ENCODE data around the gene PPP1R27. TPM values are rescaled to one million over a fixed set of nuclear protein-coding genes. Genes with fewer than 3 reads are reported as not detected.
A peak's percentile ranks its signal among the peaks of the same experiment; 100 is the strongest.

The PPP1R27 gene
- total RNA-seq, 2 donors from 2014 or later: not detected

GRCh38 chr17:81823820-81824550 is 10.9 kb downstream of the PPP1R27 start:
- Histone ChIP-seq H3K4me3 (no peak overlapping the region), H3K4me1 (peaks cover 14% of the 10 kb centered on the region), H3K36me3 (no peaks in the 10 kb centered on the region), H3K9ac (ENCODE audit: low read depth in 2 of 2, low read length in 2 of 2) (no peak overlapping the region), H3K27me3 (no peaks in the 10 kb centered on the region), H3K9me3 (no peaks in the 10 kb centered on the region), H3K27ac (no peak overlapping the region)
- no peak for DNase-seq
- intact Hi-C loops (cut with DNase I): no loop called here
- TF ChIP-seq, protein P1, sequence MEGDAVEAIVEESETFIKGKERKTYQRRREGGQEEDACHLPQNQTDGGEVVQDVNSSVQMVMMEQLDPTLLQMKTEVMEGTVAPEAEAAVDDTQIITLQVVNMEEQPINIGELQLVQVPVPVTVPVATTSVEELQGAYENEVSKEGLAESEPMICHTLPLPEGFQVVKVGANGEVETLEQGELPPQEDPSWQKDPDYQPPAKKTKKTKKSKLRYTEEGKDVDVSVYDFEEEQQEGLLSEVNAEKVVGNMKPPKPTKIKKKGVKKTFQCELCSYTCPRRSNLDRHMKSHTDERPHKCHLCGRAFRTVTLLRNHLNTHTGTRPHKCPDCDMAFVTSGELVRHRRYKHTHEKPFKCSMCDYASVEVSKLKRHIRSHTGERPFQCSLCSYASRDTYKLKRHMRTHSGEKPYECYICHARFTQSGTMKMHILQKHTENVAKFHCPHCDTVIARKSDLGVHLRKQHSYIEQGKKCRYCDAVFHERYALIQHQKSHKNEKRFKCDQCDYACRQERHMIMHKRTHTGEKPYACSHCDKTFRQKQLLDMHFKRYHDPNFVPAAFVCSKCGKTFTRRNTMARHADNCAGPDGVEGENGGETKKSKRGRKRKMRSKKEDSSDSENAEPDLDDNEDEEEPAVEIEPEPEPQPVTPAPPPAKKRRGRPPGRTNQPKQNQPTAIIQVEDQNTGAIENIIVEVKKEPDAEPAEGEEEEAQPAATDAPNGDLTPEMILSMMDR (IDR thresholded peaks at IDR 0.05): no peak

DNA sequence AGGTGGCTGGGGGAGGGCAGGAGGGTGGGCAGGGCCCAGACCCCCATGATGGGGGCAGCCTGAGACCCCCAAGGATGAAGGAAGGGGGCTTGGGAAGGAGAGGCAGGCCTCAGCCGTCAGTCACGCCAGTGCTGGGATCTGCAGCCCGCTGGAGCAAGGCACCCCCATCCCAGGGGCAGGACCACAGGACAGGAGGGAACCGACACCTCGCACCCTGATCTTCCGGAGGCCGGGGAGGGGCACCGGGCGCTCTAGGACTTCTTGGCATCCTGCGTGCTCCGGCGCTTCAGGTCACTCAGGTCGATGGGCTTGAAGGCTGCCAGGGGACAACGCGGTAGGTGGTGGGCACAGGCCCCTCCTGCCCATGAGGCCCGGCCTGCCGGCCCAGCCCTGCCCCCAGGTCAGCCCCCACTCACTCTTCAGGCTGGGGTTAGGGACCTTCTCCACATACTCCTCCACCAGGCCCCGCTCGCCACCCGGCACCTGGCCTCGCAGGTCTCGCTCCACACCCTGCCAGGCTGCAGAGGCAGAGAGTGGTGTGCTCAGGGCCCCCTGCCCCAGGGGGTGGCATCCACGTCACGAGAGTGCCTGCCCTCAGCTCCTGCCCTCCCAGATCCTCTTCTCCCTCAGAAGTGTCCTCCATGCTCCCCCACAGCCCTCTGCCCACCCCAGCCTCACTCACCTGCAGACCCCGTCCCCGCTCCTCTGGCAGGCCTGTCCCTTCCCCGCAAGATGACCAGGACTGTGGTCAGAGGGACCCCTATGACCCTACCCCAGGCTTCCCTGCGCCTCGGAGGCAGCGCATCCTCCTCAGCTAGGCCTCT is 11.6 kb downstream of the PPP1R27 start:
- H3K36me3 ChIP-seq: no peaks in the 10 kb centered on the region
- no peak for DNase-seq
- H3K9me3 ChIP-seq: no peaks in the 10 kb centered on the region
- intact Hi-C loops (cut with DNase I): no loop called here
- H3K9ac ChIP-seq (ENCODE audit: low read depth in 2 of 2, low read length in 2 of 2): peak overlapping the region; percentile 74 to 81
- no peak overlapping the region for H3K4me3 ChIP-seq
- H3K27me3 ChIP-seq: no peaks in the 10 kb centered on the region
- peaks cover 14% of the 10 kb centered on the region for H3K4me1 ChIP-seq
- TF ChIP-seq, protein P1 (IDR thresholded peaks at IDR 0.05): no peak
- no peak overlapping the region for H3K27ac ChIP-seq

GRCh38 chr17:81822312-81822637 is 12.6 kb downstream of the PPP1R27 start:
- Histone ChIP-seq H3K27ac (peak overlapping the region; percentile 76), H3K4me1 (peaks cover 14% of the 10 kb centered on the region), H3K9me3 (no peaks in the 10 kb centered on the region), H3K27me3 (no peaks in the 10 kb centered on the region), H3K36me3 (no peaks in the 10 kb centered on the region), H3K9ac (ENCODE audit: low read depth in 2 of 2, low read length in 2 of 2) (peak overlapping the region; percentile 74 to 81), H3K4me3 (no peak overlapping the region)
- intact Hi-C loops (cut with DNase I): no loop called here
- TF ChIP-seq, protein P1 (IDR thresholded peaks at IDR 0.05): no peak
- DNase-seq: no peak

- intact Hi-C loops (cut with DNase I): no loop called here
- no peaks in the 10 kb centered on the region for H3K36me3 ChIP-seq
- no peaks in the 10 kb centered on the region for H3K9me3 ChIP-seq
- H3K4me3 ChIP-seq: no peak overlapping the region
- peak overlapping the region; percentile 74 to 81 for H3K9ac ChIP-seq (ENCODE audit: low read depth in 2 of 2, low read length in 2 of 2)
- no peaks in the 10 kb centered on the region for H3K27me3 ChIP-seq
- TF ChIP-seq, protein P1 (IDR thresholded peaks at IDR 0.05): peak; percentile 68
- DNase-seq: peak; percentile 97
- peaks cover 14% of the 10 kb centered on the region for H3K4me1 ChIP-seq
- peak overlapping the region; percentile 76 for H3K27ac ChIP-seq
These were observed 13.1 kb downstream of the PPP1R27 start for GRCh38 chr17:81821603-81822311.

DNA sequence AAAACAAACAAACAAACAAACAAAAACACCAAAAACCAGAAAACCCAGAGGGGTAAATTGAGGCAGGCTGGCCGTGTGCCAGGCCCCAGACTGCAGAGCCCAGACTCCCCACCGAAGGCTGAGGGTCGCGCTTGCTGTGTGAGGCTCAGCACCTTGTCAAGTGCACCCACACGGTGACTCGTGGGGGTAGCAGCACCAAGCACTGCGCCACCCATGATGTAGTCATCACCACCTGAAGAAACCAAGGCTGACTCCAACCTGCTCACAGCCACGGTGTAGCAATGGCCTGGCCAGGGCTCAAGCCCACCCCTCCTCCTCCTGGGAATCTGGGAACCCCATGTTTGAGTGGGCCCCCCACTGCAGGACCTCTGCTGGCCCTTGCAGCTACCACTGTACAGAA is 13.7 kb downstream of the PPP1R27 start:
- TF ChIP-seq, protein P1 (IDR thresholded peaks at IDR 0.05): no peak
- H3K9ac ChIP-seq (ENCODE audit: low read depth in 2 of 2, low read length in 2 of 2): peak overlapping the region; percentile 50 to 66
- peak overlapping the region; percentile 76 for H3K27ac ChIP-seq
- H3K9me3 ChIP-seq: no peaks in the 10 kb centered on the region
- H3K27me3 ChIP-seq: no peaks in the 10 kb centered on the region
- H3K4me3 ChIP-seq: no peak overlapping the region
- intact Hi-C loops (cut with DNase I): no loop called here
- peaks cover 14% of the 10 kb centered on the region for H3K4me1 ChIP-seq
- H3K36me3 ChIP-seq: no peaks in the 10 kb centered on the region
- no peak for DNase-seq

All from colonic mucosa (tissue), 4 donors.